Measurements from ENCODE around the gene TMCC1.

DNA sequence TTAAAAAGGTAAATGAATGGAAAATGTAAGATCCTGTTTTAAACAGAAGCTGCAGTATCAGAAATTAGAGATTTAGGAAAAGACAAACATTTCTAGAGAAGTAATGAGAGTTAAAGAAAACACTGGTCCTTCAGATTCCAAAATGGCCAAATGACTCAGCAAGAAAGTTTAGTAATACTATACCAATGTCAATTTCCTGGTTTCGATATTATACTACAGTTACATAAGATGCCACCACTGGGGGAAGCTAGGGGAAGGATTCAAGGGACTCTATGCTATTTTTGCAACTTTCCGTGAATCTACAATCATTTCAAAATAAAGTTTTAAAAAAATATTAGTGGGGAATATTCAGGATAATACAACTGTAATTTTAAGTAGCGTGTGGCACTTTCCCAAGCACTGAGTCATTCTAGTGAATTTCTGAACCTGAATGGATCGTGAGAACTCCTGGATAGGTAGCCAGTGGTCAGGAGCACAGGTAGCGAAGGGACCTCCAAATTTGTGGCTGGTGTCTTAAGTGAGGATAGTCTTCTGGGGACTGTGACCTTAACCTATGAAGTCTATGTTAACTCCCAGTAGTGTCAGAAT, 37.6 kb downstream of the TMCC1 start:
- no peak for TF ChIP-seq POLR2A (IDR thresholded peaks at IDR 0.05)
- TF ChIP-seq, protein P1, sequence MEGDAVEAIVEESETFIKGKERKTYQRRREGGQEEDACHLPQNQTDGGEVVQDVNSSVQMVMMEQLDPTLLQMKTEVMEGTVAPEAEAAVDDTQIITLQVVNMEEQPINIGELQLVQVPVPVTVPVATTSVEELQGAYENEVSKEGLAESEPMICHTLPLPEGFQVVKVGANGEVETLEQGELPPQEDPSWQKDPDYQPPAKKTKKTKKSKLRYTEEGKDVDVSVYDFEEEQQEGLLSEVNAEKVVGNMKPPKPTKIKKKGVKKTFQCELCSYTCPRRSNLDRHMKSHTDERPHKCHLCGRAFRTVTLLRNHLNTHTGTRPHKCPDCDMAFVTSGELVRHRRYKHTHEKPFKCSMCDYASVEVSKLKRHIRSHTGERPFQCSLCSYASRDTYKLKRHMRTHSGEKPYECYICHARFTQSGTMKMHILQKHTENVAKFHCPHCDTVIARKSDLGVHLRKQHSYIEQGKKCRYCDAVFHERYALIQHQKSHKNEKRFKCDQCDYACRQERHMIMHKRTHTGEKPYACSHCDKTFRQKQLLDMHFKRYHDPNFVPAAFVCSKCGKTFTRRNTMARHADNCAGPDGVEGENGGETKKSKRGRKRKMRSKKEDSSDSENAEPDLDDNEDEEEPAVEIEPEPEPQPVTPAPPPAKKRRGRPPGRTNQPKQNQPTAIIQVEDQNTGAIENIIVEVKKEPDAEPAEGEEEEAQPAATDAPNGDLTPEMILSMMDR (IDR thresholded peaks at IDR 0.05) = no peak

All from right lobe of liver (tissue), 4 donors.